Natural killer cell (primary cell): ENCODE measurements around the gene A2M. TPM values are rescaled to one million over a fixed set of nuclear protein-coding genes. Genes with fewer than 3 reads are reported as not detected.
A peak's percentile ranks its signal among the peaks of the same experiment; 100 is the strongest.

Source experiments
- ATAC-seq, 3 donors: fragments of 150-1000 bp in 2 of 3; fragments of 200-7000 bp in 1 of 3; cut with Tn5 transposase; 1 replicate in 1 of 3; 2 replicates in 2 of 3; pipeline ENCODE4 v1.10.0; 2021; ENCODE audit warnings: mild to moderate bottlenecking in 2 of 3, moderate library complexity in 2 of 3
- DNase-seq, 2 donors: peaks; one replicate each; pipeline versions ENCODE4 v3.0.0 to v3.0.0-alpha.2; 2013 to 2021; ENCODE audit warnings: mixed read lengths in 1 of 2
- H3K27ac ChIP-seq: one replicate; pipeline ENCODE4 v1.5.1; 2013; ENCODE audit warnings: mild to moderate bottlenecking, low read length
- H3K27me3 ChIP-seq: one replicate; pipeline ENCODE4 v1.6.1; 2013; ENCODE audit warnings: low read length; ENCODE audit not compliant: control insufficient read depth, insufficient read depth
- H3K36me3 ChIP-seq: one replicate; pipeline ENCODE4 v1.6.1; 2013; ENCODE audit warnings: low read length; ENCODE audit not compliant: control insufficient read depth, insufficient read depth
- H3K4me1 ChIP-seq: one replicate; pipeline ENCODE4 v1.6.1; 2013; ENCODE audit warnings: low read length; ENCODE audit not compliant: control insufficient read depth, insufficient read depth
- H3K4me3 ChIP-seq: one replicate; pipeline ENCODE4 v1.5.1; 2013; ENCODE audit warnings: low read length
- H3K9me3 ChIP-seq: one replicate; pipeline ENCODE4 v1.6.1; 2013; ENCODE audit warnings: low read length; ENCODE audit not compliant: control insufficient read depth, insufficient read depth
- H3K27ac Mint-ChIP-seq, 2 donors: one replicate each; pipeline ENCODE4 v1.8.0; 2022; ENCODE audit warnings: mild to moderate bottlenecking in 2 of 2, mixed read lengths in 2 of 2, moderate library complexity in 1 of 2
- H3K27me3 Mint-ChIP-seq, 2 donors: one replicate each; pipeline ENCODE4 v1.8.0; 2022; ENCODE audit warnings: low read depth in 2 of 2, mixed read lengths in 2 of 2
- H3K36me3 Mint-ChIP-seq: one replicate; pipeline ENCODE4 v1.8.0; 2022; ENCODE audit warnings: mixed read lengths
- H3K4me1 Mint-ChIP-seq, 2 donors: one replicate each; pipeline ENCODE4 v1.8.0; 2022; ENCODE audit warnings: mixed read lengths in 2 of 2
- H3K4me3 Mint-ChIP-seq: one replicate; pipeline ENCODE4 v1.8.0; 2022; ENCODE audit warnings: mild to moderate bottlenecking, moderate library complexity, mixed read lengths
- H3K9me3 Mint-ChIP-seq, 2 donors: one replicate each; pipeline ENCODE4 v1.8.0; 2022; ENCODE audit warnings: mixed read lengths in 2 of 2
- WGBS: methylation state at CpG from one replicate; pipeline ENCODE4 v1.1.7; 2013; ENCODE audit warnings: missing lambda C conversion rate; ENCODE audit not compliant: insufficient coverage; 5-methylcytosine and 5-hydroxymethylcytosine counted together
- intact Hi-C: fragments of 100-400 bp; cut with micrococcal nuclease; formaldehyde crosslinking; loops from one replicate; pipeline ENCODE4 v1.14.2; 2022
- total RNA-seq, 4 donors: library from RNA; stranded (reverse); fragments of 120-200 nt in 1 of 4; gene quantifications; one replicate each; pipeline versions ENCODE4 v1.2.3 to v1.2.4, GENCODE V29; 2013 to 2022
- TF ChIP-seq, protein P1 (sequence below): fragments of 200-600 bp; IDR thresholded peaks from one replicate; pipeline ENCODE4 v1.8.0; 2022; ENCODE audit warnings: antibody characterized with exemption

Gene A2M
- total RNA-seq, 3 donors from 2014 or later (not counting 1 experiment from before 2014, with no cell fraction given): 0.08 TPM; not detected in 2

DNA sequence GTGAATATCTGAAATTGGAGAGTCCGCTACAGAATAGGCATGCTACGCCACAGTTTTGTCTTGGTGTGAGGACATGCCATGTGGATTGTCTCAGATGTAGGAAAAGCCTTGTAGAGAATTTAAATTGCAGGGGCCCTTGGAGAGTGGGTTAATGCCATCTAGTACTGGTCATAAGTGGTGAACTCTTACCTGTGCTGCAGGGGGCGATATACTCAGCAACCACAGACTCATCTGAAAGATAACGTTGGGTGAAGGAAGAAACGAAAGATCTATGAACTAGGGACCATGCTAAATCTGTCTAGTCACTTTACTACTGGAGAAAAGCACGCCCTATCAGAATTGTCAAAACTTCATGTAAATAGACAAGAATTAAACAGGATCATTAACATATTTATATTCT, 33.7 kb upstream of the A2M start:
- TF ChIP-seq, protein P1, sequence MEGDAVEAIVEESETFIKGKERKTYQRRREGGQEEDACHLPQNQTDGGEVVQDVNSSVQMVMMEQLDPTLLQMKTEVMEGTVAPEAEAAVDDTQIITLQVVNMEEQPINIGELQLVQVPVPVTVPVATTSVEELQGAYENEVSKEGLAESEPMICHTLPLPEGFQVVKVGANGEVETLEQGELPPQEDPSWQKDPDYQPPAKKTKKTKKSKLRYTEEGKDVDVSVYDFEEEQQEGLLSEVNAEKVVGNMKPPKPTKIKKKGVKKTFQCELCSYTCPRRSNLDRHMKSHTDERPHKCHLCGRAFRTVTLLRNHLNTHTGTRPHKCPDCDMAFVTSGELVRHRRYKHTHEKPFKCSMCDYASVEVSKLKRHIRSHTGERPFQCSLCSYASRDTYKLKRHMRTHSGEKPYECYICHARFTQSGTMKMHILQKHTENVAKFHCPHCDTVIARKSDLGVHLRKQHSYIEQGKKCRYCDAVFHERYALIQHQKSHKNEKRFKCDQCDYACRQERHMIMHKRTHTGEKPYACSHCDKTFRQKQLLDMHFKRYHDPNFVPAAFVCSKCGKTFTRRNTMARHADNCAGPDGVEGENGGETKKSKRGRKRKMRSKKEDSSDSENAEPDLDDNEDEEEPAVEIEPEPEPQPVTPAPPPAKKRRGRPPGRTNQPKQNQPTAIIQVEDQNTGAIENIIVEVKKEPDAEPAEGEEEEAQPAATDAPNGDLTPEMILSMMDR: no peak
- Mint-ChIP-seq H3K4me1 (peaks cover 17 to 40% of the 10 kb centered on the region in 2 donors), H3K9me3 (peaks cover 0 to 12% of the 10 kb centered on the region in 2 donors), H3K4me3 (no peak overlapping the region), H3K27ac (peak overlapping the region in 1 of 2 donors; percentile 0), H3K27me3 (no peaks in the 10 kb centered on the region), H3K36me3 (peaks cover 28% of the 10 kb centered on the region)
- H3K27me3 ChIP-seq: no peaks in the 10 kb centered on the region
- no peak for ATAC-seq
- H3K9me3 ChIP-seq: no peaks in the 10 kb centered on the region
- H3K4me3 ChIP-seq: no peak overlapping the region
- WGBS: 95% methylated on average over 4 of the region's 6 CpGs
- H3K27ac ChIP-seq: no peak overlapping the region
- no peak for DNase-seq
- H3K4me1 ChIP-seq: no peaks in the 10 kb centered on the region
- intact Hi-C loops: no loop called here
- peaks cover 13% of the 10 kb centered on the region for H3K36me3 ChIP-seq

DNA sequence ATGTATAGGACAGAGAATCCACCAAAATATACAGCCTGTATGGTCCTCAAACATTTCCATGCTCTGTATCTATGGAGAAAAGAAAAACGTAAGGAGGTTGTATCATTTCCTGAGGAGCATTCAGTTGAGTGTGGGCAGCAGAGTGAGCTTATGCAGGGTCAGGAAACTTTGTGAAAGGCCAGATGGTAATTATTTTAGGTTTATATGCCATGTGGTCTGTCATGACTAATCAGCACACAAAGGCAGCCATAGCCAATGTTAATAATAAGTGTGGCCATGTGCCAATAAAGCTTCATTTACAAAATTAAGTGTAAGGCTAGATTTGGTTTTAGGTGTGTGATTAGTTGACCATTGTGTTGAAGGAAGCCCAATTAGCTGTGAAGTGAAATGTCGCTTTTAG, 33.2 kb upstream of the A2M start:
- Histone ChIP-seq H3K4me1 (no peaks in the 10 kb centered on the region), H3K36me3 (peaks cover 12% of the 10 kb centered on the region), H3K27ac (no peak overlapping the region), H3K9me3 (no peaks in the 10 kb centered on the region), H3K4me3 (no peak overlapping the region), H3K27me3 (no peaks in the 10 kb centered on the region)
- H3K4me1 Mint-ChIP-seq: peaks cover 21 to 40% of the 10 kb centered on the region in 2 donors
- H3K9me3 Mint-ChIP-seq: peaks cover under 1 to 12% of the 10 kb centered on the region in 2 donors
- 95% methylated on average over 2 of the region's 2 CpGs for WGBS
- H3K27me3 Mint-ChIP-seq: peaks cover 0 to 2% of the 10 kb centered on the region in 2 donors
- no peak for ATAC-seq
- no peak for DNase-seq
- TF ChIP-seq, protein P1: no peak
- H3K27ac Mint-ChIP-seq: no peak overlapping the region
- no peak overlapping the region for H3K4me3 Mint-ChIP-seq
- intact Hi-C loops: no loop called here
- peaks cover 27% of the 10 kb centered on the region for H3K36me3 Mint-ChIP-seq

DNA sequence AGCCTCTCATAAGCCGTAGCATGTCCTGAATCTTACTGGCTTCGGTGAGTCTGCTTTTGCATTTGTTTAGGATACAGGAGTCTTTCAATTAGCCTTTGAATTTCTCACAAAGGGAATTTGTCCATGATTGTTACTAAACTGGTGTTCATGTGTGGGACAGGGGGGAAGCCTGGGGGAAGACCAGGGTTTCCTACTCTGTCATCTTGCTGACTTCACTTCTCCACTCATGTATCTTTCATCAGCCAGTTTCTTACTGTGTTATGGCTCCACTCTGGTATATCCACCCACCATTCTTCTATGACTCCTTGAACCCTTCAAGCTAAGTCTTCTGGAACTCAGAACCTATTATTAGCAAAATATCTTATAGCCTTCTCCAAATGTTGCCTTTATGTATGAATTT, 31.7 kb upstream of the A2M start:
- intact Hi-C loops: no loop called here
- H3K4me3 Mint-ChIP-seq: no peak overlapping the region
- H3K27me3 Mint-ChIP-seq: peaks cover 0 to 4% of the 10 kb centered on the region in 2 donors
- H3K4me3 ChIP-seq: no peak overlapping the region
- H3K27me3 ChIP-seq: no peaks in the 10 kb centered on the region
- no peak overlapping the region for H3K27ac ChIP-seq
- no peak for ATAC-seq
- H3K27ac Mint-ChIP-seq: peak overlapping the region in 1 of 2 donors; percentile 59
- TF ChIP-seq, protein P1: no peak
- peaks cover 5 to 12% of the 10 kb centered on the region in 2 donors for H3K9me3 Mint-ChIP-seq
- no peak for DNase-seq
- peaks cover 29 to 38% of the 10 kb centered on the region in 2 donors for H3K4me1 Mint-ChIP-seq
- H3K4me1 ChIP-seq: no peaks in the 10 kb centered on the region
- peaks cover 8% of the 10 kb centered on the region for H3K36me3 ChIP-seq
- WGBS: 85% methylated on average over 2 of the region's 2 CpGs
- no peaks in the 10 kb centered on the region for H3K9me3 ChIP-seq
- H3K36me3 Mint-ChIP-seq: peaks cover 17% of the 10 kb centered on the region

DNA sequence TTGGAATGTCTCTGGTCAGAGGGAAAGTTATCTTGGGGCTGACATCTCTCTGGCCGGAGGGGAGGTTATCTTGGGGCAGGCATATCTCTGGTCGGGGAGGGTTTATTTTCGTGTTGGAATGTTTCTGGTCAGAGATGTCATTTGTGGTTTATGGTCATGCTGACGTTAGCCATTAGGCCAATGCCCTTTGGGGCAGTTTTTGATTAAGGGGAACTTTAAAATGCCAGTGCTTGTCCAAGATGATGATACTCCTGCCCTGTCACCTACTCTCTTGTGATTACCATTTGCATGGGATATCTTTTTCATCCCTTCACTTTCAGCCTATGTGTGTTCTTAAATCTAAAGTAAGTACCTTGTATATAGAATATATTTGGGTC, 29.0 kb upstream of the A2M start:
- Histone ChIP-seq H3K4me3 (no peak overlapping the region), H3K36me3 (no peaks in the 10 kb centered on the region), H3K27me3 (no peaks in the 10 kb centered on the region), H3K27ac (no peak overlapping the region), H3K9me3 (no peaks in the 10 kb centered on the region), H3K4me1 (no peaks in the 10 kb centered on the region)
- intact Hi-C loops: no loop called here
- TF ChIP-seq, protein P1: no peak
- WGBS: 74% methylated on average over 4 of the region's 4 CpGs
- Mint-ChIP-seq H3K27me3 (peaks cover 0 to 6% of the 10 kb centered on the region in 2 donors), H3K4me3 (no peak overlapping the region), H3K4me1 (peaks cover 32 to 43% of the 10 kb centered on the region in 2 donors), H3K36me3 (peaks cover 17% of the 10 kb centered on the region), H3K9me3 (peaks cover 5 to 12% of the 10 kb centered on the region in 2 donors), H3K27ac (no peak overlapping the region)
- DNase-seq (no peak), ATAC-seq (no peak)
